Panc1 (cell line): ENCODE results near the gene FAM76A.

ENCODE experiments used
- CTCF ChIP-seq: fragments of 450-650 bp; IDR thresholded peaks from 2 replicates; pipeline ENCODE4 v1.5.1; 2017; ENCODE audit warnings: mild to moderate bottlenecking
- POLR2AphosphoS5 ChIP-seq: IDR thresholded peaks from 2 replicates; pipeline ENCODE4 v1.6.1; 2012; ENCODE audit warnings: mild to moderate bottlenecking, low read depth, low read length, moderate library complexity
- SIN3A ChIP-seq: IDR thresholded peaks from 2 replicates; pipeline ENCODE4 v1.6.1; 2012; ENCODE audit warnings: low read depth, mild to moderate bottlenecking, low read length, moderate library complexity, borderline replicate concordance; ENCODE audit not compliant: insufficient read depth
- TCF7L2 ChIP-seq: IDR thresholded peaks from 2 replicates; pipeline ENCODE4 v1.6.1; 2011; ENCODE audit warnings: mild to moderate bottlenecking, low read depth, low read length, inconsistent platforms
- TF ChIP-seq, protein P1 (sequence below), 2 experiments: IDR thresholded peaks; 2 replicates each; pipeline ENCODE4 v1.6.1; 2011 to 2012; ENCODE audit warnings: low read depth in 2 of 2, control low read depth in 1 of 2, low read length in 1 of 2, mild to moderate bottlenecking in 1 of 2, moderate library complexity in 1 of 2; ENCODE audit not compliant: insufficient read depth in 1 of 2

- TF ChIP-seq, protein P1, sequence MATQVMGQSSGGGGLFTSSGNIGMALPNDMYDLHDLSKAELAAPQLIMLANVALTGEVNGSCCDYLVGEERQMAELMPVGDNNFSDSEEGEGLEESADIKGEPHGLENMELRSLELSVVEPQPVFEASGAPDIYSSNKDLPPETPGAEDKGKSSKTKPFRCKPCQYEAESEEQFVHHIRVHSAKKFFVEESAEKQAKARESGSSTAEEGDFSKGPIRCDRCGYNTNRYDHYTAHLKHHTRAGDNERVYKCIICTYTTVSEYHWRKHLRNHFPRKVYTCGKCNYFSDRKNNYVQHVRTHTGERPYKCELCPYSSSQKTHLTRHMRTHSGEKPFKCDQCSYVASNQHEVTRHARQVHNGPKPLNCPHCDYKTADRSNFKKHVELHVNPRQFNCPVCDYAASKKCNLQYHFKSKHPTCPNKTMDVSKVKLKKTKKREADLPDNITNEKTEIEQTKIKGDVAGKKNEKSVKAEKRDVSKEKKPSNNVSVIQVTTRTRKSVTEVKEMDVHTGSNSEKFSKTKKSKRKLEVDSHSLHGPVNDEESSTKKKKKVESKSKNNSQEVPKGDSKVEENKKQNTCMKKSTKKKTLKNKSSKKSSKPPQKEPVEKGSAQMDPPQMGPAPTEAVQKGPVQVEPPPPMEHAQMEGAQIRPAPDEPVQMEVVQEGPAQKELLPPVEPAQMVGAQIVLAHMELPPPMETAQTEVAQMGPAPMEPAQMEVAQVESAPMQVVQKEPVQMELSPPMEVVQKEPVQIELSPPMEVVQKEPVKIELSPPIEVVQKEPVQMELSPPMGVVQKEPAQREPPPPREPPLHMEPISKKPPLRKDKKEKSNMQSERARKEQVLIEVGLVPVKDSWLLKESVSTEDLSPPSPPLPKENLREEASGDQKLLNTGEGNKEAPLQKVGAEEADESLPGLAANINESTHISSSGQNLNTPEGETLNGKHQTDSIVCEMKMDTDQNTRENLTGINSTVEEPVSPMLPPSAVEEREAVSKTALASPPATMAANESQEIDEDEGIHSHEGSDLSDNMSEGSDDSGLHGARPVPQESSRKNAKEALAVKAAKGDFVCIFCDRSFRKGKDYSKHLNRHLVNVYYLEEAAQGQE (IDR thresholded peaks at IDR 0.05; ENCODE audit: insufficient read depth in 1 of 2, low read depth in 2 of 2, low read length in 1 of 2), result no peak
- TF ChIP-seq POLR2AphosphoS5 (no peak), CTCF (no peak), TCF7L2 (no peak), SIN3A (no peak)
These were observed 11.8 kb upstream of the FAM76A start for GRCh38 chr1:27713869-27714513.
